WTC11 (cell line): ENCODE measurements around the gene ATP6V0D1. TPM values are rescaled to one million over a fixed set of nuclear protein-coding genes. Genes with fewer than 3 reads are reported as not detected.

Source experiments
- ATAC-seq: fragments of 200-7000 bp; cut with Tn5 transposase; 2 replicates; pipeline ENCODE4 v1.10.0; 2021; ENCODE audit warnings: mild to moderate bottlenecking, moderate library complexity
- CTCF ChIA-PET: fragments of 300-600 bp; sonication (Branson Sonifier 250); formaldehyde crosslinking; loops from one replicate; lab custom pipeline; 2021; ENCODE audit warnings: antibody characterized with exemption; lab: Charles Lee
- POLR2A ChIA-PET: fragments of 350-600 bp; sonication (Branson Sonifier 250); formaldehyde crosslinking; loops from one replicate; lab custom pipeline; 2021; ENCODE audit warnings: antibody characterized with exemption; lab: Charles Lee
- DNase-seq: peaks from one replicate; pipeline ENCODE4 v3.0.0; 2021; ENCODE audit warnings: low spot score
- H3K27ac Mint-ChIP-seq: 2 replicates; pipeline ENCODE4 v1.8.0; 2021; ENCODE audit warnings: mixed read lengths
- H3K27me3 Mint-ChIP-seq: 2 replicates; pipeline ENCODE4 v1.8.0; 2021; ENCODE audit warnings: low read depth, mild to moderate bottlenecking, moderate library complexity, mixed read lengths
- H3K36me3 Mint-ChIP-seq: 2 replicates; pipeline ENCODE4 v1.8.0; 2021; ENCODE audit warnings: mixed read lengths
- H3K4me1 Mint-ChIP-seq: 2 replicates; pipeline ENCODE4 v1.8.0; 2022; ENCODE audit warnings: mixed read lengths
- H3K4me3 Mint-ChIP-seq: 2 replicates; pipeline ENCODE4 v1.8.0; 2021; ENCODE audit warnings: mild to moderate bottlenecking, moderate library complexity, mixed read lengths
- H3K9me3 Mint-ChIP-seq: 2 replicates; pipeline ENCODE4 v1.8.0; 2021; ENCODE audit warnings: mixed read lengths
- ATF2 ChIP-seq: sonication (generic); formaldehyde crosslinking; IDR thresholded peaks from 2 replicates; pipeline ENCODE4 v1.8.1; 2022; ENCODE audit warnings: low read depth, missing genetic modification reagents, borderline replicate concordance
- CREM ChIP-seq: sonication (generic); formaldehyde crosslinking; IDR thresholded peaks from 2 replicates; pipeline ENCODE4 v1.8.1; 2022; ENCODE audit warnings: mild to moderate bottlenecking, missing genetic modification reagents, moderate library complexity
- E2F5 ChIP-seq: sonication (generic); formaldehyde crosslinking; IDR thresholded peaks from 2 replicates; pipeline ENCODE4 v1.8.1; 2022; ENCODE audit warnings: mild to moderate bottlenecking, moderate library complexity, missing genetic modification reagents
- NFYB ChIP-seq: sonication (generic); formaldehyde crosslinking; conservative IDR thresholded peaks from 2 replicates; pipeline ENCODE4 v1.8.0; 2022; ENCODE audit warnings: low read depth, missing genetic modification reagents
- SOX15 ChIP-seq: fragments of 250-450 bp; sonication (Bioruptor Pico); IDR thresholded peaks from 2 replicates; pipeline ENCODE4 v1.9.0; 2021; ENCODE audit warnings: mild to moderate bottlenecking
- USF2 ChIP-seq: sonication (generic); formaldehyde crosslinking; IDR thresholded peaks from 2 replicates; pipeline ENCODE4 v1.8.1; 2023; ENCODE audit warnings: mild to moderate bottlenecking, missing genetic modification reagents, moderate library complexity
- ZNF317 ChIP-seq: sonication (generic); formaldehyde crosslinking; IDR thresholded peaks from 2 replicates; pipeline ENCODE4 v1.8.1; 2023; ENCODE audit warnings: low read depth, mild to moderate bottlenecking, moderate library complexity, missing genetic modification reagents, borderline replicate concordance
- ZNF425 ChIP-seq: fragments of 250-450 bp; sonication (Bioruptor Pico); conservative IDR thresholded peaks from 2 replicates; pipeline ENCODE4 v1.9.0; 2021; ENCODE audit warnings: mild to moderate bottlenecking
- ZNF532 ChIP-seq: fragments of 250-450 bp; sonication (Bioruptor Pico); IDR thresholded peaks from 2 replicates; pipeline ENCODE4 v1.9.0; 2021; ENCODE audit warnings: mild to moderate bottlenecking, borderline replicate concordance
- total RNA-seq: library from RNA; stranded (reverse); gene quantifications from 3 replicates; pipeline ENCODE4 v1.2.3, GENCODE V29; 2021

ATP6V0D1 gene
- total RNA-seq, 1 experiment from 2014 or later, result 44.1 TPM

GRCh38 chr16:67480833-67481560, at the start of gene ATP6V0D1 (continued):
- TF ChIP-seq ZNF532, result no peak

- TF ChIP-seq ZNF317 (CRISPR knock-in tag) (no peak), USF2 (CRISPR knock-in tag) (peak; percentile 24; the same call in 1 of the 2 replicates), ZNF425 (CRISPR knock-in tag) (no peak)
- H3K27ac Mint-ChIP-seq, result no peak overlapping the region
- peaks cover 94% of the 10 kb centered on the region for H3K27me3 Mint-ChIP-seq
- ATAC-seq, result peak; percentile 4
- no peaks in the 10 kb centered on the region for H3K36me3 Mint-ChIP-seq
- H3K4me1 Mint-ChIP-seq, result peaks cover 5% of the 10 kb centered on the region
- no peaks in the 10 kb centered on the region for H3K9me3 Mint-ChIP-seq
- peak overlapping the region; percentile 77 for H3K4me3 Mint-ChIP-seq
- ChIA-PET CTCF (interaction anchor here (1.2 to 13.9 kb wide), 8 partner anchors 8 to 577 kb away, joined by 3 to 184 read pairs (median 16); partner anchors contain the start of genes ACD, ATP6V0D1 and CTCF), POLR2A (interaction anchor here (0.5 to 1.9 kb wide), 3 partner anchors 9 to 110 kb away, joined by 3 to 5 read pairs (median 4); no protein-coding TSS in a partner anchor)
- DNase-seq, result peak; percentile 53
These were observed 49.3 kb upstream of the ATP6V0D1 start for GRCh38 chr16:67530013-67530939.

GRCh38 chr16:67529582-67530012, 48.6 kb upstream of the ATP6V0D1 start:
- POLR2A ChIA-PET, result interaction anchor here (0.5 to 1.9 kb wide), 3 partner anchors 9 to 111 kb away, joined by 3 to 5 read pairs (median 4); no protein-coding TSS in a partner anchor
- H3K4me3 Mint-ChIP-seq, result peak overlapping the region; percentile 77
- TF ChIP-seq ATF2 (CRISPR knock-in tag), result no peak
- no peak for TF ChIP-seq E2F5 (CRISPR knock-in tag)
- TF ChIP-seq USF2 (CRISPR knock-in tag), result no peak
- TF ChIP-seq CREM (CRISPR knock-in tag), result no peak
- TF ChIP-seq SOX15 (CRISPR knock-in tag), result no peak
- TF ChIP-seq NFYB, result no peak
- TF ChIP-seq, all 79 proteins: peak for 0
- ATAC-seq, result peak; percentile 8
- H3K4me1 Mint-ChIP-seq, result peaks cover 5% of the 10 kb centered on the region
- DNase-seq, result no peak
- H3K9me3 Mint-ChIP-seq, result no peaks in the 10 kb centered on the region
- no peaks in the 10 kb centered on the region for H3K36me3 Mint-ChIP-seq
- CTCF ChIA-PET, result interaction anchor here (1.1 to 13.9 kb wide), 13 partner anchors 8 to 576 kb away, joined by 3 to 184 read pairs (median 8); partner anchors contain the start of genes ACD, ATP6V0D1, CARMIL2 and CTCF
- H3K27ac Mint-ChIP-seq, result no peak overlapping the region
- peaks cover 94% of the 10 kb centered on the region for H3K27me3 Mint-ChIP-seq
